CMK (cell line): Measurements from ENCODE around the gene PAK2.
"Not testable (repeated sequence)": the region's sequence is repeated elsewhere in the genome, so short reads cannot be mapped to it uniquely, and the experiment has no call there.

ENCODE experiments used
- DNase-seq: peaks from one replicate; pipeline ENCODE4 v3.0.0-alpha.2; 2010; ENCODE audit warnings: low read depth

The PAK2 gene

GRCh38 chr3:196736670-196737374, 2.8 kb upstream of the PAK2 start:
- no peak for DNase-seq

GRCh38 chr3:196737655-196738054, 2.0 kb upstream of the PAK2 start:
- DNase-seq: no peak

GRCh38 chr3:196740481-196741248, 1.0 kb downstream of the PAK2 start:
- DNase-seq: no peak

GRCh38 chr3:196741249-196741889, 1.7 kb downstream of the PAK2 start:
- DNase-seq: no peak

- DNase-seq: not testable (repeated sequence)
Measured at GRCh38 chr3:196743569-196743968, 3.9 kb downstream of the PAK2 start.

- DNase-seq: no peak
Measured at GRCh38 chr3:196749125-196749524, 9.5 kb downstream of the PAK2 start.

- no peak for DNase-seq
Measured at GRCh38 chr3:196753201-196753600, 13.5 kb downstream of the PAK2 start.

- DNase-seq: no peak
Measured at GRCh38 chr3:196754091-196754981, 14.7 kb downstream of the PAK2 start.

- DNase-seq: no peak
Measured at GRCh38 chr3:196756732-196757131, 17.1 kb downstream of the PAK2 start.

GRCh38 chr3:196757876-196758739, 18.5 kb downstream of the PAK2 start:
- DNase-seq: no peak

GRCh38 chr3:196763179-196763578, 23.5 kb downstream of the PAK2 start:
- DNase-seq: no peak

GRCh38 chr3:196765454-196765853, 25.8 kb downstream of the PAK2 start:
- DNase-seq: no peak

GRCh38 chr3:196771067-196771466, 31.4 kb downstream of the PAK2 start:
- DNase-seq: no peak

GRCh38 chr3:196772102-196772501, 32.4 kb downstream of the PAK2 start:
- DNase-seq: no peak

GRCh38 chr3:196772897-196773296, 33.2 kb downstream of the PAK2 start:
- no peak for DNase-seq

GRCh38 chr3:196774191-196774820, 34.6 kb downstream of the PAK2 start:
- DNase-seq: no peak

GRCh38 chr3:196774848-196775422, 35.3 kb downstream of the PAK2 start:
- no peak for DNase-seq

- DNase-seq: no peak
Measured at GRCh38 chr3:196775938-196776337, 36.3 kb downstream of the PAK2 start.

GRCh38 chr3:196777836-196778235, 38.2 kb downstream of the PAK2 start:
- no peak for DNase-seq

- no peak for DNase-seq
Measured at GRCh38 chr3:196778755-196779154, 39.1 kb downstream of the PAK2 start.
